Caco-2 (cell line): Measurements from ENCODE around the gene KIAA1671. TPM values are rescaled to one million over a fixed set of nuclear protein-coding genes. Genes with fewer than 3 reads are reported as not detected.

Experiments used
- BruUV-seq: library from RNA; stranded (reverse); fragments of 400-500 nt; replicated peaks from 2 replicates; lab custom pipeline; 2021; lab: Mats Ljungman, UMichigan
- CTCF ChIA-PET: fragments of 300-600 bp; sonication (Branson Sonifier 250); formaldehyde crosslinking; loops from one replicate; lab custom pipeline; 2022; ENCODE audit warnings: antibody characterized with exemption; lab: Charles Lee
- POLR2A ChIA-PET: fragments of 300-600 bp; sonication (Branson Sonifier 250); formaldehyde crosslinking; loops from one replicate; lab custom pipeline; 2022; ENCODE audit warnings: antibody characterized with exemption; lab: Charles Lee
- DNase-seq, 2 experiments: peaks; one replicate each; pipeline versions ENCODE4 v3.0.0 to v3.0.0-alpha.2; 2020 to 2022
- H3K27me3 ChIP-seq: replicated peaks from 2 replicates; pipeline ENCODE4 v1.6.0; 2011; ENCODE audit warnings: low read length; ENCODE audit not compliant: control insufficient read depth, insufficient read depth
- H3K36me3 ChIP-seq: 2 replicates; pipeline ENCODE4 v1.5.1; 2011; ENCODE audit warnings: low read length; ENCODE audit not compliant: control insufficient read depth, insufficient read depth
- H3K4me1 ChIP-seq: fragments of 250-450 bp; sonication (Bioruptor Pico); 2 replicates; pipeline ENCODE4 v1.5.1; 2020; ENCODE audit warnings: mild to moderate bottlenecking
- H3K4me3 ChIP-seq: 2 replicates; pipeline ENCODE4 v1.5.1; 2011; ENCODE audit warnings: low read depth, mild to moderate bottlenecking, control low read depth, low read length
- H3K9me3 ChIP-seq: fragments of 250-450 bp; sonication (Bioruptor Pico); 2 replicates; pipeline ENCODE4 v1.5.1; 2020; ENCODE audit warnings: mild to moderate bottlenecking, moderate library complexity
- H3K27ac Mint-ChIP-seq: one replicate; pipeline ENCODE4 v1.8.0; 2022; ENCODE audit warnings: mixed read lengths; ENCODE audit not compliant: unreplicated experiment
- H3K27me3 Mint-ChIP-seq: one replicate; pipeline ENCODE4 v1.8.0; 2022; ENCODE audit warnings: mixed read lengths; ENCODE audit not compliant: insufficient read depth, unreplicated experiment
- H3K36me3 Mint-ChIP-seq: one replicate; pipeline ENCODE4 v1.8.0; 2022; ENCODE audit warnings: mild to moderate bottlenecking, mixed read lengths; ENCODE audit not compliant: insufficient read depth, unreplicated experiment
- H3K4me1 Mint-ChIP-seq: one replicate; pipeline ENCODE4 v1.8.0; 2022; ENCODE audit warnings: low read depth, mixed read lengths; ENCODE audit not compliant: unreplicated experiment
- H3K4me3 Mint-ChIP-seq: one replicate; pipeline ENCODE4 v1.8.0; 2022; ENCODE audit warnings: mild to moderate bottlenecking, moderate library complexity, mixed read lengths; ENCODE audit not compliant: unreplicated experiment
- H3K9me3 Mint-ChIP-seq: one replicate; pipeline ENCODE4 v1.8.0; 2022; ENCODE audit warnings: mixed read lengths; ENCODE audit not compliant: unreplicated experiment
- intact Hi-C: fragments of 100-400 bp; cut with micrococcal nuclease; formaldehyde crosslinking; loops from one replicate; pipeline ENCODE4 v1.10.0; 2022; ENCODE audit not compliant: unreplicated experiment
- total RNA-seq: library from RNA; stranded (reverse); gene quantifications from 2 replicates; pipeline ENCODE4 v1.2.3, GENCODE V29; 2022
- TF ChIP-seq, protein P1 (sequence below), 2 experiments: fragments of 200-600 bp in 1 of 2; IDR thresholded peaks; 1 replicate in 1 of 2; 2 replicates in 1 of 2; pipeline versions ENCODE4 v1.5.1 to v1.8.0; 2011 to 2022; ENCODE audit warnings: antibody characterized with exemption in 1 of 2, control low read depth in 1 of 2, inconsistent platforms in 1 of 2, low read depth in 1 of 2, low read length in 1 of 2, mild to moderate bottlenecking in 1 of 2, moderate library complexity in 1 of 2; ENCODE audit not compliant: insufficient read depth in 1 of 2, severe bottlenecking in 1 of 2, unreplicated experiment in 1 of 2

KIAA1671 gene
- total RNA-seq, 1 experiment from 2014 or later: 28.6 TPM

DNA sequence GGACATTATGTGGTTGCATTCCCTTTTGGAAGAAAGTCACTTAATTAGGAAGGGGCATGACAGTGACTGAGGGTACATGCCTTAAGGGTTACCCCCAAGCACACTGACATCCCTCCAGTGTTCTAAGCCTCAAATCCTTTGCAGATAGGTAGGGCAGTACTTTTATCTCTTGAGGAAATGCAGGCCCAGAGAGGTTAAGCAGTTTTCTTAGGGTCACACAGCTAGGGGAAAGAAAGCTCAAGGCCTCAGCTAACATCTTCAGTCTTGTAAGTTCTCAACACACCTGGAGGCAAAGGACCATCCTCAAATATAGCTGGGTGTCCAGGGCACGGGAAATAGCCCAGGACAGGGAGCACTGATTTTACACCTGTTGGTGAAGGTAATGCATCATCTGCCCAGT lies 31.6 kb downstream of the KIAA1671 start:
- no peaks in the 10 kb centered on the region for H3K36me3 ChIP-seq
- BruUV-seq: no TSS peak
- no peaks in the 10 kb centered on the region for H3K27me3 ChIP-seq
- Mint-ChIP-seq H3K4me3 (no peak overlapping the region), H3K4me1 (no peaks in the 10 kb centered on the region), H3K27me3 (no peaks in the 10 kb centered on the region), H3K9me3 (no peaks in the 10 kb centered on the region), H3K36me3 (peaks cover 10% of the 10 kb centered on the region), H3K27ac (no peak overlapping the region)
- no peak for DNase-seq
- CTCF ChIA-PET: no interaction called here
- intact Hi-C loops: no loop called here
- POLR2A ChIA-PET: no interaction called here
- no peaks in the 10 kb centered on the region for H3K9me3 ChIP-seq
- H3K4me1 ChIP-seq: no peaks in the 10 kb centered on the region
- no peak overlapping the region for H3K4me3 ChIP-seq
- TF ChIP-seq, protein P1, sequence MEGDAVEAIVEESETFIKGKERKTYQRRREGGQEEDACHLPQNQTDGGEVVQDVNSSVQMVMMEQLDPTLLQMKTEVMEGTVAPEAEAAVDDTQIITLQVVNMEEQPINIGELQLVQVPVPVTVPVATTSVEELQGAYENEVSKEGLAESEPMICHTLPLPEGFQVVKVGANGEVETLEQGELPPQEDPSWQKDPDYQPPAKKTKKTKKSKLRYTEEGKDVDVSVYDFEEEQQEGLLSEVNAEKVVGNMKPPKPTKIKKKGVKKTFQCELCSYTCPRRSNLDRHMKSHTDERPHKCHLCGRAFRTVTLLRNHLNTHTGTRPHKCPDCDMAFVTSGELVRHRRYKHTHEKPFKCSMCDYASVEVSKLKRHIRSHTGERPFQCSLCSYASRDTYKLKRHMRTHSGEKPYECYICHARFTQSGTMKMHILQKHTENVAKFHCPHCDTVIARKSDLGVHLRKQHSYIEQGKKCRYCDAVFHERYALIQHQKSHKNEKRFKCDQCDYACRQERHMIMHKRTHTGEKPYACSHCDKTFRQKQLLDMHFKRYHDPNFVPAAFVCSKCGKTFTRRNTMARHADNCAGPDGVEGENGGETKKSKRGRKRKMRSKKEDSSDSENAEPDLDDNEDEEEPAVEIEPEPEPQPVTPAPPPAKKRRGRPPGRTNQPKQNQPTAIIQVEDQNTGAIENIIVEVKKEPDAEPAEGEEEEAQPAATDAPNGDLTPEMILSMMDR (IDR thresholded peaks at IDR 0.05; ENCODE audit: insufficient read depth in 1 of 2, low read depth in 1 of 2, low read length in 1 of 2, severe bottlenecking in 1 of 2, unreplicated experiment in 1 of 2): no peak

DNA sequence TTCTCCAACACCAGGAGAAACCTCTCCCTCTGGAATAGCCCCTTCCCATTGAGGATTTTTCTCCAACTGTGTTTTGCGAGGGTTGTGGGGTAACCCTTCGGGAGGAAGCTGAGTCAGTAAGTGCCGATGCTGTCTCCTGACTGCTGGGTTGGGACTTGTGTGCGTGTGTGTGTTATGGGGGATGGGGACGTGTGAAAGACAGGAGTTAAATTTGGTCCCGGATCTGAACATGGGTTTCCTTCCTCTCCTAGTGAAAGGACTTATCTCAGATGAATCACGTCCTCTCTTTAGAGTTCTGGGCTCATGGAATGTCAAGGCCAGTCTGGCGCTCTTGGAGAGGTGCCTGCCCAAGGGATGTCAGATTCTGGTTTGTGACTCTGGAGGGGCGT lies 33.3 kb downstream of the KIAA1671 start:
- Mint-ChIP-seq H3K4me3 (no peak overlapping the region), H3K36me3 (peaks cover 5% of the 10 kb centered on the region), H3K27ac (no peak overlapping the region), H3K4me1 (no peaks in the 10 kb centered on the region), H3K9me3 (no peaks in the 10 kb centered on the region), H3K27me3 (no peaks in the 10 kb centered on the region)
- Histone ChIP-seq H3K4me3 (no peak overlapping the region), H3K4me1 (no peaks in the 10 kb centered on the region), H3K36me3 (no peaks in the 10 kb centered on the region), H3K9me3 (no peaks in the 10 kb centered on the region), H3K27me3 (no peaks in the 10 kb centered on the region)
- no TSS peak for BruUV-seq
- TF ChIP-seq, protein P1 (IDR thresholded peaks at IDR 0.05; ENCODE audit: insufficient read depth in 1 of 2, low read depth in 1 of 2, low read length in 1 of 2, severe bottlenecking in 1 of 2, unreplicated experiment in 1 of 2): no peak
- intact Hi-C loops: no loop called here
- ChIA-PET CTCF (no interaction called here), POLR2A (interaction anchor here (0.5 kb wide), 1 partner anchor 41 kb away, joined by 3 read pairs; no protein-coding TSS in a partner anchor)
- DNase-seq: no peak

DNA sequence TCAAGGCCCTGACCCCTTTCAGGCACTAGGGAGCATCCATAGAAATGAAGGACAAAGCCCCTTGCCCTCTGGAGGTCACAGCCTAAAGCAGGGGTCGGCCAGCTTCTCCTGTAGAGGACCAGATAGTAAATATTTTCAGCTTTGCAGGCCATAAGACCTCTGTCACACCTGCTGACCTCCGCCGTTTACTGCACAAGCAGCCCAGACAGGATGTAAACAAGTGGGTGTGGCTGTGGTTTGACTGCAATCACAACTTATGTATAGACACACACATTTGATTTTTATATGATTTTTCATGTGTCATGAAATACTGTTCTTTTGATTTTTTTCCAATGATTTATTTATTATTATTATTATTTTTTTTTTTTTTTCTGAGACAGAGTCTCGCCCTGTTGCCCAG lies 34.3 kb downstream of the KIAA1671 start:
- H3K9me3 ChIP-seq: no peaks in the 10 kb centered on the region
- TF ChIP-seq, protein P1 (IDR thresholded peaks at IDR 0.05; ENCODE audit: insufficient read depth in 1 of 2, low read depth in 1 of 2, low read length in 1 of 2, severe bottlenecking in 1 of 2, unreplicated experiment in 1 of 2): no peak
- ChIA-PET CTCF (interaction anchor here (1.0 kb wide), 1 partner anchor 13 kb away, joined by 5 read pairs; no protein-coding TSS in a partner anchor), POLR2A (no interaction called here)
- no peaks in the 10 kb centered on the region for H3K27me3 ChIP-seq
- Mint-ChIP-seq H3K27me3 (no peaks in the 10 kb centered on the region), H3K9me3 (no peaks in the 10 kb centered on the region), H3K4me1 (no peaks in the 10 kb centered on the region), H3K27ac (no peak overlapping the region), H3K4me3 (no peak overlapping the region), H3K36me3 (peaks cover 5% of the 10 kb centered on the region)
- intact Hi-C loops: no loop called here
- no TSS peak for BruUV-seq
- DNase-seq: no peak
- no peak overlapping the region for H3K4me3 ChIP-seq
- H3K4me1 ChIP-seq: no peaks in the 10 kb centered on the region
- no peaks in the 10 kb centered on the region for H3K36me3 ChIP-seq
